Measurements from ENCODE around the gene PRR20B. TPM values are rescaled to one million over a fixed set of nuclear protein-coding genes. Genes with fewer than 3 reads are reported as not detected.
"Not testable (repeated sequence)": the region's sequence is repeated elsewhere in the genome, so short reads cannot be mapped to it uniquely, and the experiment has no call there.

The PRR20B gene
- total and polyA plus RNA-seq, 4 donors: not detected

DNA sequence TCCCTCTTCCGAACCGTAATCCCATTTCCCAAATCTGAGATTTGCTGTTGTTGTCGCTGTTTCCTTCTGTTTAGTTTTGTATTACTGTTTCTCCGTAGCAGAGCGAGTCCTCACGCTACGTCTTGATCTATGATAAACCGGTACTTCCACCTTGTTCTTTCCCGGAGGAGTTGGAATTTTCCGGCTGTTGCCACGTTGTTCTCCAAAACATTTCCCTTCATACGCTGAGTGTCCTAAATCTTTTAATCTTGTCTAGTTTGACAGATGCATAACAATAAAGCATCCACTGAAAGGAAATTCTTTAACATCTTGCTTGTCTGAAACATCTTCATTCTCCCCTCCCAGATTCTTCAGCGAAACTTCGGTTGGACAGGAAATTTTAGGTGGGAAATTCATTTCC lies 818 bp downstream of the PRR20B start:
- whole genome bisulfite sequencing, 2 donors: 90 to 96% methylated on average over 6 of the region's 14 CpGs
- DNase-seq; H3K4me1 ChIP-seq (ENCODE audit: control insufficient read depth in 1 of 2, insufficient read depth in 2 of 2, low read length in 2 of 2); H3K4me3 ChIP-seq (ENCODE audit: low read length in 2 of 2); intact Hi-C loops (cut with DNase I); H3K36me3 ChIP-seq (ENCODE audit: control insufficient read depth in 1 of 2, insufficient read depth in 2 of 2, low read length in 1 of 2); H3K9me3 ChIP-seq (ENCODE audit: control insufficient read depth, low read length); H3K27me3 ChIP-seq (ENCODE audit: control insufficient read depth in 1 of 2, insufficient read depth in 2 of 2, low read length in 1 of 2); ATAC-seq (ENCODE audit: low FRiP score); H3K27ac ChIP-seq (ENCODE audit: low read depth in 1 of 2, low read length in 2 of 2): not testable (repeated sequence)

DNA sequence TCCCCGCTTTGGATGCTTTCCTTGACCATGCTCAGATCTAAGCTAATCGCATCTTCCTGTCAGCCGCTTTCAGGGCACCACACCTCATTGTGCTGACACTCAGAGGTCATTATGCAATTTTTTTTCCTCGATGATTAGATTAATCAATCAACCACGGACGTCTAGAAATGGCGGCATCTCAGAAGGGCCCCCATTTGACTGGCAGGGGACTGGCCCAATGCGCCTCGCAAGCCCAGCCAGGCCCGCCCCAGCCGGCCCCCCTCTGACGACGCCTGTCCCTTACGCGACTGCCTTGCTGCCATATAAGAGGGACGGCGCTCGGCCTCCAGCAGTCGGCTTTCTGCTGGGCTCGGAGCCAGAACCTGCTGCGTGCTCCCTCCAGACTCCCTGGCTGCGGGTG lies 6.5 kb downstream of the PRR20B start, which contains the start of gene PRR20C:
Gene PRR20C, plus strand, starts transcription at position 301 of the 400 bp plus-strand sequence. CDS start 387 bp downstream, outside the sequence.
- WGBS, 2 donors: no CpG with 5 or more reads among the region's 22 CpGs
- DNase-seq: not testable (repeated sequence)

GRCh38 chr13:57160332-57160731 lies 13.0 kb downstream of the PRR20B start, which contains the start of gene PRR20D:
Gene PRR20D, plus strand, starts transcription at chr13:57160632. Its CDS starts 387 bp downstream, at chr13:57161019.
- intact Hi-C loops (cut with DNase I); H3K27ac ChIP-seq (ENCODE audit: low read depth in 1 of 2, low read length in 2 of 2); DNase-seq; H3K4me3 ChIP-seq (ENCODE audit: low read length in 2 of 2); H3K27me3 ChIP-seq (ENCODE audit: control insufficient read depth in 1 of 2, insufficient read depth in 2 of 2, low read length in 1 of 2); H3K9me3 ChIP-seq (ENCODE audit: control insufficient read depth, low read length); H3K36me3 ChIP-seq (ENCODE audit: control insufficient read depth in 1 of 2, insufficient read depth in 2 of 2, low read length in 1 of 2); ATAC-seq (ENCODE audit: low FRiP score); H3K4me1 ChIP-seq (ENCODE audit: control insufficient read depth in 1 of 2, insufficient read depth in 2 of 2, low read length in 2 of 2): not testable (repeated sequence)
- WGBS, 2 donors: no CpG with 5 or more reads among the region's 22 CpGs

More for the DNA sequence above, 6.5 kb downstream of the PRR20B start, which contains the start of gene PRR20C:
- H3K4me1 ChIP-seq (ENCODE audit: control insufficient read depth in 1 of 2, insufficient read depth in 2 of 2, low read length in 2 of 2); H3K9me3 ChIP-seq (ENCODE audit: control insufficient read depth, low read length); H3K36me3 ChIP-seq (ENCODE audit: control insufficient read depth in 1 of 2, insufficient read depth in 2 of 2, low read length in 1 of 2); ATAC-seq (ENCODE audit: low FRiP score); H3K27me3 ChIP-seq (ENCODE audit: control insufficient read depth in 1 of 2, insufficient read depth in 2 of 2, low read length in 1 of 2); H3K4me3 ChIP-seq (ENCODE audit: low read length in 2 of 2); intact Hi-C loops (cut with DNase I); H3K27ac ChIP-seq (ENCODE audit: low read depth in 1 of 2, low read length in 2 of 2): not testable (repeated sequence)

DNA sequence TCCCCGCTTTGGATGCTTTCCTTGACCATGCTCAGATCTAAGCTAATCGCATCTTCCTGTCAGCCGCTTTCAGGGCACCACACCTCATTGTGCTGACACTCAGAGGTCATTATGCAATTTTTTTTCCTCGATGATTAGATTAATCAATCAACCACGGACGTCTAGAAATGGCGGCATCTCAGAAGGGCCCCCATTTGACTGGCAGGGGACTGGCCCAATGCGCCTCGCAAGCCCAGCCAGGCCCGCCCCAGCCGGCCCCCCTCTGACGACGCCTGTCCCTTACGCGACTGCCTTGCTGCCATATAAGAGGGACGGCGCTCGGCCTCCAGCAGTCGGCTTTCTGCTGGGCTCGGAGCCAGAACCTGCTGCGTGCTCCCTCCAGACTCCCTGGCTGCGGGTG lies 19.6 kb downstream of the PRR20B start, which contains the start of gene PRR20E:
Gene PRR20E, plus strand, starts transcription at position 301 of the 400 bp plus-strand sequence. CDS start 387 bp downstream, outside the sequence.
- H3K36me3 ChIP-seq (ENCODE audit: control insufficient read depth in 1 of 2, insufficient read depth in 2 of 2, low read length in 1 of 2); intact Hi-C loops (cut with DNase I); H3K4me1 ChIP-seq (ENCODE audit: control insufficient read depth in 1 of 2, insufficient read depth in 2 of 2, low read length in 2 of 2); H3K9me3 ChIP-seq (ENCODE audit: control insufficient read depth, low read length); H3K27me3 ChIP-seq (ENCODE audit: control insufficient read depth in 1 of 2, insufficient read depth in 2 of 2, low read length in 1 of 2); H3K27ac ChIP-seq (ENCODE audit: low read depth in 1 of 2, low read length in 2 of 2); ATAC-seq (ENCODE audit: low FRiP score); H3K4me3 ChIP-seq (ENCODE audit: low read length in 2 of 2); DNase-seq: not testable (repeated sequence)
- WGBS, 2 donors: no CpG with 5 or more reads among the region's 22 CpGs

DNA sequence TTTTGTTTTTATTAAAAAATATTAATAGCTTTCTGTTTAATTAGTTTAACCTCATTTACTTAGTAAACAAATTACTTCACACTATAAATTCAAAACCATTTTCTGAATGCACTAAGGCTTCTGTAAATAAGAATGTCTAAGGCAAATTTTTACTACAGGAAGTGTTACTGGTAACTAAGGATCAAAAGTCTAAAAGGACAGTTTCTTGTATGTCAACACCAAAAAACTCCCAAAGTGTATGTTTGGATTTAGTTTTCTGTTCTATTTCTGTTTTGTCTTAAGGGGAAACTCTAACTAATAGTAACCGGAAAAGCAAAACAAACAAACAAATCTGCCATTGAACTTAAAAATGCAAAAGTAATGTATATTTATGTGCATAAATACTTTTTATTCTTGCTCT lies 44.4 kb downstream of the PRR20B start:
- no peak overlapping the region for H3K4me3 ChIP-seq (ENCODE audit: low read length in 2 of 2)
- no peak overlapping the region for H3K27ac ChIP-seq (ENCODE audit: low read depth in 1 of 2, low read length in 2 of 2)
- H3K27me3 ChIP-seq (ENCODE audit: control insufficient read depth in 1 of 2, insufficient read depth in 2 of 2, low read length in 1 of 2): no peaks in the 10 kb centered on the region
- H3K4me1 ChIP-seq (ENCODE audit: control insufficient read depth in 1 of 2, insufficient read depth in 2 of 2, low read length in 2 of 2): no peaks in the 10 kb centered on the region
- WGBS, 2 donors: 73 to 87% methylated on average over 1 of the region's 1 CpG
- no peak for DNase-seq
- intact Hi-C loops (cut with DNase I): no loop called here
- H3K9me3 ChIP-seq (ENCODE audit: control insufficient read depth, low read length): no peaks in the 10 kb centered on the region
- no peaks in the 10 kb centered on the region for H3K36me3 ChIP-seq (ENCODE audit: control insufficient read depth in 1 of 2, insufficient read depth in 2 of 2, low read length in 1 of 2)
- no peak for ATAC-seq (ENCODE audit: low FRiP score)

Other genes starting within 250 kb of the PRR20B start
- gene PRR20A, start 6.6 kb upstream of the PRR20B start, total RNA-seq: not detected
- gene PRR20A, start 6.6 kb upstream of the PRR20B start, polyA plus RNA-seq: not detected
- gene PRR20C, start 6.6 kb downstream of the PRR20B start, total RNA-seq: not detected
- gene PRR20C, start 6.6 kb downstream of the PRR20B start, polyA plus RNA-seq: not detected
- gene PRR20D, start 13.1 kb downstream of the PRR20B start, total RNA-seq: not detected
- not detected for gene PRR20D, start 13.1 kb downstream of the PRR20B start, polyA plus RNA-seq
- not detected for gene PRR20E, start 19.7 kb downstream of the PRR20B start, total RNA-seq
- gene PRR20E, start 19.7 kb downstream of the PRR20B start, polyA plus RNA-seq: not detected

Data from aorta (tissue), 5 donors.